SK-N-SH (cell line): ENCODE measurements around the gene UBE2I. TPM values are rescaled to one million over a fixed set of nuclear protein-coding genes. Genes with fewer than 3 reads are reported as not detected.
"Not testable (repeated sequence)": the region's sequence is repeated elsewhere in the genome, so short reads cannot be mapped to it uniquely, and the experiment has no call there.

ENCODE experiments used
- CTCF ChIA-PET: fragments of 300-600, 350-600 bp; formaldehyde crosslinking; extraction: SDS; loops from one replicate; lab custom pipeline; 2021; lab: Yijun Ruan, JAX
- POLR2A ChIA-PET: fragments of 350-600 bp; sonication (Branson Sonifier 250); formaldehyde crosslinking; extraction: SDS; loops from one replicate; lab custom pipeline; 2020; ENCODE audit warnings: antibody characterized with exemption, inconsistent platforms; lab: Yijun Ruan, JAX
- DNase-seq: peaks from one replicate; pipeline ENCODE4 v3.0.0; 2012
- H2AFZ ChIP-seq: fragments of 200-600 bp; sonication (generic); 2 replicates; pipeline ENCODE4 v1.8.1; 2016; ENCODE audit warnings: antibody characterized with exemption, mild to moderate bottlenecking, low read depth
- H3F3A ChIP-seq: fragments of 200-600 bp; sonication (generic); replicated peaks from 2 replicates; pipeline ENCODE3; 2016; ENCODE audit warnings: antibody characterized with exemption, mild to moderate bottlenecking; ENCODE audit not compliant: insufficient read depth
- H3K27ac ChIP-seq, 2 experiments: fragments of 200-500 bp in 1 of 2; fragments of 200-600 bp in 1 of 2; sonication (Bioruptor generic) in 1 of 2; sonication (generic), shearing (Covaris generic) in 1 of 2; 2 replicates each; pipeline versions ENCODE4 v1.5.1 to v1.6.1; 2014 to 2016; ENCODE audit warnings: low read depth in 2 of 2, inconsistent platforms in 1 of 2, low read length in 1 of 2, mild to moderate bottlenecking in 1 of 2, mixed read lengths in 1 of 2
- H3K27me3 ChIP-seq: fragments of 200-600 bp; sonication (generic), shearing (Covaris generic); 2 replicates; pipeline ENCODE4 v1.6.1; 2016; ENCODE audit warnings: mixed run types; ENCODE audit not compliant: insufficient read depth
- H3K36me3 ChIP-seq, 2 experiments: fragments of 200-500 bp in 1 of 2; fragments of 200-600 bp in 1 of 2; sonication (Bioruptor generic) in 1 of 2; sonication (generic) in 1 of 2; replicated peaks in 1 of 2; 2 replicates each; pipeline versions ENCODE3 to v1.5.1; 2014 to 2016; ENCODE audit warnings: low read length in 1 of 2, mild to moderate bottlenecking in 1 of 2; ENCODE audit not compliant: insufficient read depth in 2 of 2, control insufficient read depth in 1 of 2
- H3K4me1 ChIP-seq, 2 experiments: fragments of 200-500 bp in 1 of 2; fragments of 200-600 bp in 1 of 2; sonication (Bioruptor generic) in 1 of 2; sonication (generic), shearing (Covaris generic) in 1 of 2; 2 replicates each; pipeline versions ENCODE4 v1.5.1 to v1.6.1; 2014 to 2016; ENCODE audit warnings: low read depth in 1 of 2, low read length in 1 of 2, mixed run types in 1 of 2; ENCODE audit not compliant: insufficient read depth in 2 of 2, control insufficient read depth in 1 of 2
- H3K4me2 ChIP-seq: fragments of 200-600 bp; sonication (generic), shearing (Covaris generic); 2 replicates; pipeline ENCODE4 v1.6.1; 2017; ENCODE audit warnings: mixed run types
- H3K4me3 ChIP-seq, 2 experiments: fragments of 200-500 bp in 1 of 2; fragments of 200-600 bp in 1 of 2; sonication (Bioruptor generic) in 1 of 2; sonication (generic), shearing (Covaris generic) in 1 of 2; 2 replicates each; pipeline versions ENCODE4 v1.5.1 to v1.8.1; 2014 to 2016; ENCODE audit warnings: low read depth in 2 of 2, inconsistent platforms in 1 of 2, low read length in 1 of 2, mild to moderate bottlenecking in 1 of 2, mixed read lengths in 1 of 2, moderate library complexity in 1 of 2
- H3K79me2 ChIP-seq: fragments of 200-600 bp; sonication (generic); 2 replicates; pipeline ENCODE4 v1.8.1; 2017; ENCODE audit warnings: mild to moderate bottlenecking; ENCODE audit not compliant: insufficient read depth
- H3K9ac ChIP-seq: fragments of 200-600 bp; sonication (generic); 2 replicates; pipeline ENCODE4 v1.6.1; 2017; ENCODE audit warnings: mixed run types
- H3K9me2 ChIP-seq: fragments of 200-600 bp; sonication (generic); 2 replicates; pipeline ENCODE4 v1.6.1; 2017; ENCODE audit warnings: mixed run types
- H3K9me3 ChIP-seq: fragments of 200-600 bp; sonication (generic); 2 replicates; pipeline ENCODE4 v1.6.1; 2017; ENCODE audit warnings: mixed run types, mild to moderate bottlenecking, moderate library complexity
- H4K20me1 ChIP-seq: fragments of 200-600 bp; sonication (generic); 2 replicates; pipeline ENCODE4 v1.6.1; 2017; ENCODE audit warnings: mild to moderate bottlenecking, mixed run types; ENCODE audit not compliant: insufficient read depth
- CTCF ChIP-seq: fragments of 200-600 bp; sonication (generic); IDR thresholded peaks from 2 replicates; pipeline ENCODE4 v1.6.1; 2017; ENCODE audit warnings: antibody characterized with exemption, mild to moderate bottlenecking, moderate library complexity
- EP300 ChIP-seq, 2 experiments: IDR thresholded peaks; 2 replicates each; pipeline versions ENCODE4 v1.4.0 to v1.6.1; 2012; ENCODE audit warnings: borderline replicate concordance in 1 of 2, low read depth in 1 of 2, low read length in 1 of 2
- FOSL2 ChIP-seq: IDR thresholded peaks from 2 replicates; pipeline ENCODE4 v1.4.0; 2012; ENCODE audit warnings: low read depth, mild to moderate bottlenecking, moderate library complexity, borderline replicate concordance
- FOXM1 ChIP-seq: IDR thresholded peaks from 2 replicates; pipeline ENCODE4 v1.4.0; 2012; ENCODE audit warnings: low read depth, mild to moderate bottlenecking
- GATA2 ChIP-seq: sonication (generic); formaldehyde crosslinking; IDR thresholded peaks from 2 replicates; pipeline ENCODE4 v1.5.0; 2020; ENCODE audit warnings: mild to moderate bottlenecking, missing genetic modification reagents
- JUND ChIP-seq: IDR thresholded peaks from 2 replicates; pipeline ENCODE4 v1.4.0; 2012
- MEF2A ChIP-seq: IDR thresholded peaks from 2 replicates; pipeline ENCODE4 v1.4.0; 2012; ENCODE audit warnings: low read depth, borderline replicate concordance
- MXI1 ChIP-seq: IDR thresholded peaks from 2 replicates; pipeline ENCODE4 v1.6.1; 2012; ENCODE audit warnings: mild to moderate bottlenecking, low read depth, low read length, improper control_type of control experiment
- NRF1 ChIP-seq: IDR thresholded peaks from 2 replicates; pipeline ENCODE4 v1.6.1; 2012; ENCODE audit warnings: low read depth, mild to moderate bottlenecking, low read length
- RAD21 ChIP-seq: IDR thresholded peaks from 2 replicates; pipeline ENCODE4 v1.6.1; 2012; ENCODE audit warnings: mild to moderate bottlenecking, low read length
- RFX5 ChIP-seq: IDR thresholded peaks from 2 replicates; pipeline ENCODE4 v1.6.1; 2012; ENCODE audit warnings: mild to moderate bottlenecking, improper control_type of control experiment, low read length
- RXRA ChIP-seq: IDR thresholded peaks from 2 replicates; pipeline ENCODE4 v1.4.0; 2012; ENCODE audit warnings: low read depth, mild to moderate bottlenecking, borderline replicate concordance
- TAF1 ChIP-seq: IDR thresholded peaks from 2 replicates; pipeline ENCODE4 v1.6.1; 2012; ENCODE audit warnings: low read depth, mild to moderate bottlenecking, low read length, moderate library complexity, borderline replicate concordance
- TCF12 ChIP-seq: IDR thresholded peaks from 2 replicates; pipeline ENCODE4 v1.4.0; 2012
- YY1 ChIP-seq: IDR thresholded peaks from 2 replicates; pipeline ENCODE4 v1.4.0; 2012; ENCODE audit warnings: low read depth, mild to moderate bottlenecking
- WGBS: methylation state at CpG from one replicate; pipeline ENCODE4 v1.1.6; 2017; ENCODE audit warnings: low lambda C conversion rate; 5-methylcytosine and 5-hydroxymethylcytosine counted together
- polyA plus RNA-seq, 3 experiments: library from polyadenylated mRNA; depleted of rRNA; stranded (reverse); fragments of >200 nt; gene quantifications; 2 replicates each; pipeline ENCODE4 v1.2.3, GENCODE V29; 2012
- TF ChIP-seq, protein P1 (sequence below): IDR thresholded peaks from 2 replicates; pipeline ENCODE4 v1.4.0; 2012; ENCODE audit warnings: low read depth
- TF ChIP-seq, protein P2 (sequence below): fragments of 150-350 bp; IDR thresholded peaks from 2 replicates; pipeline ENCODE4 v1.6.1; 2017; ENCODE audit warnings: antibody characterized with exemption, low read length, low read depth, borderline replicate concordance
- TF ChIP-seq, protein P3 (sequence below): IDR thresholded peaks from 2 replicates; pipeline ENCODE4 v1.6.1; 2012; ENCODE audit warnings: mild to moderate bottlenecking, low read depth, low read length, moderate library complexity

The UBE2I gene
- polyA plus RNA-seq, 1 of the 3 experiments (the other 2 are of a cell fraction): 107 TPM

GRCh38 chr16:1265826-1266225 lies 43.6 kb upstream of the UBE2I start (continued):
- TF ChIP-seq, protein P1, sequence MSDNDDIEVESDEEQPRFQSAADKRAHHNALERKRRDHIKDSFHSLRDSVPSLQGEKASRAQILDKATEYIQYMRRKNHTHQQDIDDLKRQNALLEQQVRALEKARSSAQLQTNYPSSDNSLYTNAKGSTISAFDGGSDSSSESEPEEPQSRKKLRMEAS: no peak
- no peak for TF ChIP-seq GATA2 (CRISPR knock-in tag)
- no peak for TF ChIP-seq EP300 (IDR thresholded peaks at IDR 0.05; ENCODE audit: borderline replicate concordance in 1 of 2, low read depth in 1 of 2, low read length in 1 of 2)
- TF ChIP-seq JUND: no peak
- TF ChIP-seq RFX5: no peak
- TF ChIP-seq YY1: no peak
- TF ChIP-seq NRF1: no peak
- no peak for TF ChIP-seq MEF2A
- TF ChIP-seq TCF12: no peak
- no peak for TF ChIP-seq CTCF
- TF ChIP-seq FOXM1: no peak
- TF ChIP-seq RAD21: no peak
- TF ChIP-seq, all 33 proteins: peak for 0

DNA sequence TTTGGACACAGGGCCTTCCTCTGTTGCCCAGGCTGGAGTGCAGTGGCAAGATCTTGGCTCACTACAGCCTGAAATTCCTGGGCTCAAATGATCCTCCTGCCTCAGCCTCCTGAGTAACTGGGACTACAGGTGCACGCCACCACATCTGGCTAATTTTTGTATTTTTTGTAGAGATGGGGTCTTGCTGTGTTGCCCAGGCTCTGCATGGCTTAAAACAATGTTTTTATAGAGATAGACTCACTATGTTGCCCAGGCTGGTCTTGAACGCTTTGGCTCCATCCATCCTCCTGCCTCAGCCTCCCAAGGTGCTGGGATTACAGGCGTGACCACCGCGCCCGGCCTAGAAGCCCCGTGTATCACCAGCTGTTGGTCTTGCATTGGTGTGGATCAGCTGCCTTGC lies 40.0 kb upstream of the UBE2I start:
- H3K9ac ChIP-seq, H3K4me3 ChIP-seq, H3K9me2 ChIP-seq, H3F3A ChIP-seq, H3K79me2 ChIP-seq, H3K27ac ChIP-seq, H4K20me1 ChIP-seq, DNase-seq, H3K36me3 ChIP-seq, H2AFZ ChIP-seq, H3K4me2 ChIP-seq, H3K9me3 ChIP-seq, POLR2A ChIA-PET: not testable (repeated sequence)
- H3K27me3 ChIP-seq: peaks cover 64% of the 10 kb centered on the region
- CTCF ChIA-PET: interaction anchor here (1.6 kb wide), 1 partner anchor 32 kb away, joined by 6 read pairs; no protein-coding TSS in a partner anchor
- peaks cover 0 to 19% of the 10 kb centered on the region in 2 experiments; a peak in 1 of 4 replicates for H3K4me1 ChIP-seq
- WGBS: 58% methylated on average over 2 of the region's 7 CpGs

DNA sequence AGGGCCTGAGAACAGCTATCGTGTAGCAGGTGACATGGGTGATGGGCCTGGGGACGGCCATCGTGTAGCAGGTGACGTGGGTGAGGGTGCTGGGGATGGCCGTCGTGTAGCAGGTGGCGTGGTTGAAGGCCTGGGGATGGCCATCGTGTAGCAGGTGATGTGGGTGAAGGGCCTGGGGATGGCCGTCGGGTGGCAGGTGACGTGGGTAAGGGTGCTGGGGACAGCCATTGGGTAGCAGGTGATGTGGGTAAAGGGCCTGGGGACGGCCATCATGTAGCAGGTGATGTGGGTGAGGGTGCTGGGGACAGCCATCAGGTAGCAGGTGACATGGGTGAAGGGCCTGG lies 38.1 kb upstream of the UBE2I start:
- POLR2A ChIA-PET: interaction anchor here (0.6 kb wide), 1 partner anchor 513 kb away, joined by 3 read pairs; no protein-coding TSS in a partner anchor
- no peak overlapping the region for H3K4me3 ChIP-seq
- 0% methylated on average over 5 of the region's 12 CpGs for WGBS
- TF ChIP-seq MXI1 (no peak), RXRA (no peak), TAF1 (no peak), CTCF (no peak), FOSL2 (no peak)
- TF ChIP-seq, protein P2, sequence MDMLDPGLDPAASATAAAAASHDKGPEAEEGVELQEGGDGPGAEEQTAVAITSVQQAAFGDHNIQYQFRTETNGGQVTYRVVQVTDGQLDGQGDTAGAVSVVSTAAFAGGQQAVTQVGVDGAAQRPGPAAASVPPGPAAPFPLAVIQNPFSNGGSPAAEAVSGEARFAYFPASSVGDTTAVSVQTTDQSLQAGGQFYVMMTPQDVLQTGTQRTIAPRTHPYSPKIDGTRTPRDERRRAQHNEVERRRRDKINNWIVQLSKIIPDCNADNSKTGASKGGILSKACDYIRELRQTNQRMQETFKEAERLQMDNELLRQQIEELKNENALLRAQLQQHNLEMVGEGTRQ: no peak
- TF ChIP-seq, protein P3, sequence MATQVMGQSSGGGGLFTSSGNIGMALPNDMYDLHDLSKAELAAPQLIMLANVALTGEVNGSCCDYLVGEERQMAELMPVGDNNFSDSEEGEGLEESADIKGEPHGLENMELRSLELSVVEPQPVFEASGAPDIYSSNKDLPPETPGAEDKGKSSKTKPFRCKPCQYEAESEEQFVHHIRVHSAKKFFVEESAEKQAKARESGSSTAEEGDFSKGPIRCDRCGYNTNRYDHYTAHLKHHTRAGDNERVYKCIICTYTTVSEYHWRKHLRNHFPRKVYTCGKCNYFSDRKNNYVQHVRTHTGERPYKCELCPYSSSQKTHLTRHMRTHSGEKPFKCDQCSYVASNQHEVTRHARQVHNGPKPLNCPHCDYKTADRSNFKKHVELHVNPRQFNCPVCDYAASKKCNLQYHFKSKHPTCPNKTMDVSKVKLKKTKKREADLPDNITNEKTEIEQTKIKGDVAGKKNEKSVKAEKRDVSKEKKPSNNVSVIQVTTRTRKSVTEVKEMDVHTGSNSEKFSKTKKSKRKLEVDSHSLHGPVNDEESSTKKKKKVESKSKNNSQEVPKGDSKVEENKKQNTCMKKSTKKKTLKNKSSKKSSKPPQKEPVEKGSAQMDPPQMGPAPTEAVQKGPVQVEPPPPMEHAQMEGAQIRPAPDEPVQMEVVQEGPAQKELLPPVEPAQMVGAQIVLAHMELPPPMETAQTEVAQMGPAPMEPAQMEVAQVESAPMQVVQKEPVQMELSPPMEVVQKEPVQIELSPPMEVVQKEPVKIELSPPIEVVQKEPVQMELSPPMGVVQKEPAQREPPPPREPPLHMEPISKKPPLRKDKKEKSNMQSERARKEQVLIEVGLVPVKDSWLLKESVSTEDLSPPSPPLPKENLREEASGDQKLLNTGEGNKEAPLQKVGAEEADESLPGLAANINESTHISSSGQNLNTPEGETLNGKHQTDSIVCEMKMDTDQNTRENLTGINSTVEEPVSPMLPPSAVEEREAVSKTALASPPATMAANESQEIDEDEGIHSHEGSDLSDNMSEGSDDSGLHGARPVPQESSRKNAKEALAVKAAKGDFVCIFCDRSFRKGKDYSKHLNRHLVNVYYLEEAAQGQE: no peak

More for the DNA sequence above, 38.1 kb upstream of the UBE2I start:
- Histone ChIP-seq H3K4me2 (no peak overlapping the region), H3K27ac (no peak overlapping the region), H3K9ac (no peak overlapping the region), H2AFZ (no peak overlapping the region), H3K9me2 (no peaks in the 10 kb centered on the region), H3K9me3 (no peaks in the 10 kb centered on the region), H3K36me3 (no peaks in the 10 kb centered on the region), H3K79me2 (no peaks in the 10 kb centered on the region), H3K4me1 (peaks cover 0 to 19% of the 10 kb centered on the region in 2 experiments; a peak in 1 of 4 replicates), H3K27me3 (peaks cover 73% of the 10 kb centered on the region), H3F3A (no peaks in the 10 kb centered on the region), H4K20me1 (no peaks in the 10 kb centered on the region)
- no peak for DNase-seq
- CTCF ChIA-PET: interaction anchor here (0.7 to 1.6 kb wide), 2 partner anchors 19 to 30 kb away, joined by 3 to 6 read pairs; no protein-coding TSS in a partner anchor
